Measurements from ENCODE around the gene SEC14L2. TPM values are rescaled to one million over a fixed set of nuclear protein-coding genes. Genes with fewer than 3 reads are reported as not detected.

SEC14L2 gene
- total and polyA plus RNA-seq, 10 of the 15 experiments (the other 5 are each of a cell fraction or from before 2014, with no cell fraction given), result 0.08 to 4.0 (median 0.48) TPM

GRCh38 chr22:30413001-30413400 is 16.2 kb downstream of the SEC14L2 start:
- H4K20me1 ChIP-seq (ENCODE audit: control insufficient read depth, insufficient read depth), result no peaks in the 10 kb centered on the region
- no peaks in the 10 kb centered on the region for H3K79me2 ChIP-seq (ENCODE audit: control insufficient read depth, insufficient read depth, low read length)
- DNase-seq (ENCODE audit: low read depth, low spot score), result no peak
- no peak overlapping the region for H3K27ac ChIP-seq (ENCODE audit: control insufficient read depth, insufficient read depth)
- in situ Hi-C loops (cut with MboI) (no loop called here), intact Hi-C loops (cut with micrococcal nuclease; ENCODE audit: unreplicated experiment) (no loop called here)
- ChIA-PET RAD21 (ENCODE audit: unreplicated experiment) (interaction anchor here (1.0 to 1.8 kb wide), 2 partner anchors 18 to 21 kb away, joined by 4 to 5 read pairs; no protein-coding TSS in a partner anchor), CTCF (interaction anchor here (0.6 to 2.8 kb wide), 5 partner anchors 9 to 125 kb away, joined by 3 to 11 read pairs (median 3); partner anchors contain the start of genes CASTOR1 and MTFP1), POLR2A (interaction anchor here (2.9 kb wide), 1 partner anchor 16 kb away, joined by 11 read pairs; the partner anchor contains the start of gene SEC14L2), SMC1A (ENCODE audit: uncharacterized antibody, unreplicated experiment) (interaction anchor here (0.7 to 2.3 kb wide), 4 partner anchors 10 to 400 kb away, joined by 3 to 13 read pairs (median 4); no protein-coding TSS in a partner anchor)
- TF ChIP-seq ASH2L (IDR thresholded peaks at IDR 0.05; ENCODE audit: borderline replicate concordance, low read depth), result no peak
- TF ChIP-seq STAT3 (IDR thresholded peaks at IDR 0.05; ENCODE audit: low read depth, low read length), result no peak
- no peak for TF ChIP-seq SIN3A (IDR thresholded peaks at IDR 0.05; ENCODE audit: low read depth, low read length)
- no peak for TF ChIP-seq ZBTB4 (CRISPR knock-in tag; IDR thresholded peaks at IDR 0.05)
- TF ChIP-seq POLR2A (IDR thresholded peaks at IDR 0.05; ENCODE audit: low read depth, low read length), result no peak
- no peak for TF ChIP-seq PKNOX1 (IDR thresholded peaks at IDR 0.05)
- no peak for TF ChIP-seq BCL3 (IDR thresholded peaks at IDR 0.05; ENCODE audit: borderline replicate concordance, insufficient read depth, low read depth, low read length, poor library complexity, severe bottlenecking)
- no peak for FAIRE-seq
- no peaks in the 10 kb centered on the region for H3K27me3 ChIP-seq (replicated peaks in 1 of 2; ENCODE audit: control insufficient read depth in 2 of 2, insufficient read depth in 2 of 2, low read length in 1 of 2)
- BruUV-seq (replicated peaks), result no TSS peak
- no peaks in the 10 kb centered on the region for H3K4me1 ChIP-seq (ENCODE audit: control insufficient read depth, insufficient read depth, low read length)
- no peak overlapping the region for H3K9ac ChIP-seq (ENCODE audit: control insufficient read depth, insufficient read depth, low read length)
- ATAC-seq, result no peak
- no peak overlapping the region for H2AFZ ChIP-seq (ENCODE audit: control insufficient read depth, low read depth, low read length)
- no peaks in the 10 kb centered on the region for H3K9me3 ChIP-seq (replicated peaks; ENCODE audit: control insufficient read depth, insufficient read depth, low read length)
- no peaks in the 10 kb centered on the region; a peak in 2 of 4 replicates for H3K36me3 ChIP-seq (ENCODE audit: control insufficient read depth in 2 of 2, insufficient read depth in 2 of 2, low read length in 1 of 2)
- no peak overlapping the region for H3K4me3 ChIP-seq
- WGBS (ENCODE audit: insufficient coverage, insufficient replicate concordance, low lambda C conversion rate, missing lambda C conversion rate), result 94% methylated on average over 4 of the region's 4 CpGs
- no peak overlapping the region for H3K4me2 ChIP-seq (ENCODE audit: control insufficient read depth, insufficient read depth)

All from GM12878 (cell line).